BE2C (cell line): ENCODE results near the gene SYNE1.
"Not testable (repeated sequence)": the region's sequence is repeated elsewhere in the genome, so short reads cannot be mapped to it uniquely, and the experiment has no call there.

Source experiments
- DNase-seq: peaks from one replicate; pipeline ENCODE4 v3.0.0-alpha.2; 2020
- H3K27me3 ChIP-seq: fragments of 250-450 bp; sonication (Bioruptor Pico); 2 replicates; pipeline ENCODE4 v1.5.1; 2020; ENCODE audit warnings: mild to moderate bottlenecking
- H3K36me3 ChIP-seq: fragments of 250-450 bp; sonication (Bioruptor Pico); 2 replicates; pipeline ENCODE4 v1.5.1; 2020; ENCODE audit warnings: mild to moderate bottlenecking
- H3K4me1 ChIP-seq: fragments of 250-450 bp; sonication (Bioruptor Pico); 2 replicates; pipeline ENCODE4 v1.5.1; 2020
- H3K4me3 ChIP-seq: 2 replicates; pipeline ENCODE4 v1.5.1; 2011; ENCODE audit warnings: low read depth, low read length
- H3K9me3 ChIP-seq: fragments of 250-450 bp; sonication (Bioruptor Pico); 2 replicates; pipeline ENCODE4 v1.5.1; 2020
- TF ChIP-seq, protein P1 (sequence below): IDR thresholded peaks from 2 replicates; pipeline ENCODE4 v1.5.1; 2012; ENCODE audit warnings: mild to moderate bottlenecking, low read depth, low read length

Gene SYNE1

DNA sequence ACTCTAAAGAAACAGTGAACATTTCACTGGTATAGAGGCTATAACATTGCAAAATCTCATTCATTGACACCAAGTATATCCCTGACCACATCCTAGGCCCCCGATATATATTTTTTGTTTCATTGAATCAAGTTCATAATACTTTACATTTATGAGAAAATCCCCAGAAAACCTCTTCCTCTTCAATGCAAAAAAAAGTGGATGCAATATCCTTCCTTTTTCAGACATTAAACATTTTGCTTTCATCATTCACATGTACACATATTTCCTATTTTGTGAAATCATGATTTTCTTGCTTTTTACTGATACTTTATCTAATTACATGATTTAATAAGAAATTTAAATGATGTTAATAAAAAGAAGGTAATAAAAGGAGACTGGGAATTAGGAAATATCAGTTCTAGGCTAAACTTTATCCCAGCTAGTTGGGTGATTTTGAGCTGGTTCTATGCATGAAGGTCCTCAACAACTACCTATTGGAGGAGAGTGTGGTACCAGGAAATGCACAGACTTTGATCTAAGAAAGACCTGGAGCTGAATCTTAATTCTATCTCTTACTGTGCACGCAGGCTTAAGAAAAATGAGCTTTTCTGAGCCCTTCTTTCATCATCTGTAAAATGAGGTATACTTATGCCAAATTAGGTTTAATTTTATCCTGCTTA is 4.9 kb downstream of the SYNE1 start:
- H3K9me3 ChIP-seq, result no peaks in the 10 kb centered on the region
- TF ChIP-seq, protein P1, sequence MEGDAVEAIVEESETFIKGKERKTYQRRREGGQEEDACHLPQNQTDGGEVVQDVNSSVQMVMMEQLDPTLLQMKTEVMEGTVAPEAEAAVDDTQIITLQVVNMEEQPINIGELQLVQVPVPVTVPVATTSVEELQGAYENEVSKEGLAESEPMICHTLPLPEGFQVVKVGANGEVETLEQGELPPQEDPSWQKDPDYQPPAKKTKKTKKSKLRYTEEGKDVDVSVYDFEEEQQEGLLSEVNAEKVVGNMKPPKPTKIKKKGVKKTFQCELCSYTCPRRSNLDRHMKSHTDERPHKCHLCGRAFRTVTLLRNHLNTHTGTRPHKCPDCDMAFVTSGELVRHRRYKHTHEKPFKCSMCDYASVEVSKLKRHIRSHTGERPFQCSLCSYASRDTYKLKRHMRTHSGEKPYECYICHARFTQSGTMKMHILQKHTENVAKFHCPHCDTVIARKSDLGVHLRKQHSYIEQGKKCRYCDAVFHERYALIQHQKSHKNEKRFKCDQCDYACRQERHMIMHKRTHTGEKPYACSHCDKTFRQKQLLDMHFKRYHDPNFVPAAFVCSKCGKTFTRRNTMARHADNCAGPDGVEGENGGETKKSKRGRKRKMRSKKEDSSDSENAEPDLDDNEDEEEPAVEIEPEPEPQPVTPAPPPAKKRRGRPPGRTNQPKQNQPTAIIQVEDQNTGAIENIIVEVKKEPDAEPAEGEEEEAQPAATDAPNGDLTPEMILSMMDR, result no peak
- H3K27me3 ChIP-seq, result peaks cover 26% of the 10 kb centered on the region
- DNase-seq, result no peak
- H3K4me1 ChIP-seq, result 0 out of 2 replicates have a peak, but pooled peaks cover 3% of the 10 kb centered on the region
- no peak overlapping the region for H3K4me3 ChIP-seq
- no peaks in the 10 kb centered on the region for H3K36me3 ChIP-seq

GRCh38 chr6:152631376-152631775 is 5.8 kb downstream of the SYNE1 start:
- TF ChIP-seq, protein P1, result no peak
- Histone ChIP-seq H3K4me1 (0 out of 2 replicates have a peak, but pooled peaks cover 3% of the 10 kb centered on the region), H3K9me3 (no peaks in the 10 kb centered on the region), H3K27me3 (peaks cover 17% of the 10 kb centered on the region), H3K36me3 (no peaks in the 10 kb centered on the region), H3K4me3 (no peak overlapping the region)
- no peak for DNase-seq

DNA sequence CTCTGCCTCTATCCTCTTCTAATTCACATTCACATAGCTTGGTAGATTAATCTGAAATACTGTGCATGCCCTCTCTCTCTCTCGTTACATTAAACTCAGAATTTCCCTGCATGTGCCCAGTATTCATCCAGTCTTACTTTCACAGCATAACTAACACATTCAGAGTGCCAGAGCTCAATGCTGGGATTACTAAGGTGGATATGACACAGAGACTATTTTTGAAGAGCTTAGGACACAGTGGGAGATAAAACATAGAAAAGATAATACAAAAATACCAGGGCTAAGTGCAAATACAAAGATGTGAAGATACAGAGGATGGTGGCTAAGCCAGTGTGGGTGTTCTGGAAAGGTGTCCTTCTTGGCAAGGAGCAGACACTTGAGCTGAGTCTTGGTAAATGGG is 6.3 kb downstream of the SYNE1 start:
- Histone ChIP-seq H3K27me3 (peaks cover 12% of the 10 kb centered on the region), H3K4me3 (no peak overlapping the region), H3K4me1 (no peaks in the 10 kb centered on the region), H3K9me3 (no peaks in the 10 kb centered on the region), H3K36me3 (no peaks in the 10 kb centered on the region)
- DNase-seq, result no peak
- TF ChIP-seq, protein P1, result no peak

DNA sequence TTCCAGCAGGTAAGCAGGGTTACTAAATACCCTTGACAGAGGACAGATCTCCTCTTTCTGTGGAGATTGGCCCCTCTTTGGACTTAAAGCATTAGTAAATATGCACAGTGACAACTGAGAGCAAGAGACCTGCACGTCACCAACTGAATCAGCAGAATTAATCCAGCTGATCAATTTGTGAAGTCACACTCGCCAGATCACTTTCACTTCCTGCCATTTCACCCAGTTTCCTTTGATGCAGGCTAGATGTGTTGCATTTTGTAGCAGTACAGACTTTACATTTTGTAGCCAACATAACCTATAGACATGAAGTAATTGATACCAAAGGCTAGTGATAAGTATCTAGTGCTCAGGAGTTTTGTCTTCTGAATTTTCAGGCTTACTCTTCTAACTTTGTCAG is 11.9 kb downstream of the SYNE1 start:
- no peaks in the 10 kb centered on the region; the same call in none of the 2 replicates for H3K27me3 ChIP-seq
- no peaks in the 10 kb centered on the region for H3K9me3 ChIP-seq
- no peak for DNase-seq
- H3K4me3 ChIP-seq, result no peak overlapping the region
- H3K4me1 ChIP-seq, result no peaks in the 10 kb centered on the region
- H3K36me3 ChIP-seq, result no peaks in the 10 kb centered on the region
- TF ChIP-seq, protein P1, result no peak

- H3K9me3 ChIP-seq, H3K36me3 ChIP-seq, H3K27me3 ChIP-seq, H3K4me3 ChIP-seq, DNase-seq, H3K4me1 ChIP-seq: not testable (repeated sequence)
Observed at GRCh38 chr6:152614776-152615175, 22.4 kb downstream of the SYNE1 start.

DNA sequence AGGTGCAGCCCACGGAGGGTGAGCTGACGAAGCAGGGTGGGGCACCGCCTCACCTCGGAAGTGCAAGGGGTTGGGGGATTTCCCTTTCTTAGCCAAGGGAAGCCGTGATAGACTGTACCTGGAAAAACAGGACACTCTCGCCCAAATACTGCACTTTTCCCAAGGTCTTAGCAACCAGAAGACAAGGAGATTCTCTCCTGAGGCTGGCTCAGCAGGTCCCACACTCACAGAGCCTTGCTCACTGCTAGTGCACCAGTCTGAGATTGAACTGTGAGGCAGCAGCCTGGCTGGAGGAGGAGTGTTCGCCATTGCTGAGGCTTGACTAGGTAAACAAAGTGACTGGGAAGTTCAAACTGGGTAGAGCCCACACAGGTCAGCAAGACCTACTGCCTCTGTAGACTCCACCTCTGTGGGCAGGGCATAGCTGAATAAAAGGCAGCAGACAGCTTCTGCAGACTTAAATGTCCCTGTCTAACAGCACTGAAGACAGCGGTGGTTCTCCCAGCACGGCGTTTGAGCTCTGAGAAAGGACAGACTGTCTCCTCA is 28.0 kb downstream of the SYNE1 start:
- TF ChIP-seq, protein P1, result no peak
- DNase-seq, result no peak
- Histone ChIP-seq H3K4me3 (no peak overlapping the region), H3K36me3 (no peaks in the 10 kb centered on the region), H3K4me1 (no peaks in the 10 kb centered on the region), H3K27me3 (no peaks in the 10 kb centered on the region), H3K9me3 (no peaks in the 10 kb centered on the region)
